Activated CD8-positive, alpha-beta memory T cell treated with anti-CD3 and anti-CD28 coated beads, Interleukin-2, amount 10 ng/mL, durations not matched to agents 7 days and 5 days (primary cell): ENCODE data around the gene B3GNT3. TPM values are rescaled to one million over a fixed set of nuclear protein-coding genes. Genes with fewer than 3 reads are reported as not detected.

Experiments used
- total RNA-seq, 2 experiments: library from RNA; stranded (reverse); gene quantifications; one replicate each; pipeline ENCODE4 v1.2.3, GENCODE V29; 2021

Gene B3GNT3
- total RNA-seq, 2 experiments from 2014 or later = not detected

Other genes with a start within 250 kb of the B3GNT3 start
- 10 to 100 TPM; 52.2 to 65.2 TPM for gene COLGALT1, start 239.5 kb upstream of the B3GNT3 start, total RNA-seq
- gene UNC13A, start 106.8 kb upstream of the B3GNT3 start, total RNA-seq = under 1 TPM; 0.02 to 0.18 TPM
- 10 to 100 TPM; 67.3 to 69.1 TPM for gene MAP1S, start 75.7 kb upstream of the B3GNT3 start, total RNA-seq
- 10 to 100 TPM; 58.4 to 70.6 TPM for gene FCHO1, start 43.7 kb upstream of the B3GNT3 start, total RNA-seq
- 1 to 10 TPM; 1.7 to 2.2 TPM for gene INSL3, start 26.4 kb downstream of the B3GNT3 start, total RNA-seq
- gene JAK3, start 52.8 kb downstream of the B3GNT3 start, total RNA-seq = 100 to 1,000 TPM; 137 to 146 TPM
- gene RPL18A, start 64.8 kb downstream of the B3GNT3 start, total RNA-seq = 1,000 to 10,000 TPM; 1,945 to 2,182 TPM
- under 1 TPM; 0.59 to 0.73 TPM for gene SLC5A5, start 76.8 kb downstream of the B3GNT3 start, total RNA-seq
- gene CCDC124, start 137.9 kb downstream of the B3GNT3 start, total RNA-seq = 100 to 1,000 TPM in 1 of 2 experiments, 10 to 100 TPM in 1; 83.8 to 101 TPM
- under 1 TPM in 1 of 2 experiments, not detected in 1; 0.21 TPM for gene KCNN1, start 172.0 kb downstream of the B3GNT3 start, total RNA-seq
- gene ARRDC2, start 213.0 kb downstream of the B3GNT3 start, total RNA-seq = 10 to 100 TPM; 35.3 to 45.2 TPM